ENCODE measurements around the gene ZNF609. TPM values are rescaled to one million over a fixed set of nuclear protein-coding genes. Genes with fewer than 3 reads are reported as not detected.

ZNF609 gene
- polyA plus RNA-seq, 2 of the 4 experiments (the other 2 are of a cell fraction): 19.6 to 39.9 TPM

DNA sequence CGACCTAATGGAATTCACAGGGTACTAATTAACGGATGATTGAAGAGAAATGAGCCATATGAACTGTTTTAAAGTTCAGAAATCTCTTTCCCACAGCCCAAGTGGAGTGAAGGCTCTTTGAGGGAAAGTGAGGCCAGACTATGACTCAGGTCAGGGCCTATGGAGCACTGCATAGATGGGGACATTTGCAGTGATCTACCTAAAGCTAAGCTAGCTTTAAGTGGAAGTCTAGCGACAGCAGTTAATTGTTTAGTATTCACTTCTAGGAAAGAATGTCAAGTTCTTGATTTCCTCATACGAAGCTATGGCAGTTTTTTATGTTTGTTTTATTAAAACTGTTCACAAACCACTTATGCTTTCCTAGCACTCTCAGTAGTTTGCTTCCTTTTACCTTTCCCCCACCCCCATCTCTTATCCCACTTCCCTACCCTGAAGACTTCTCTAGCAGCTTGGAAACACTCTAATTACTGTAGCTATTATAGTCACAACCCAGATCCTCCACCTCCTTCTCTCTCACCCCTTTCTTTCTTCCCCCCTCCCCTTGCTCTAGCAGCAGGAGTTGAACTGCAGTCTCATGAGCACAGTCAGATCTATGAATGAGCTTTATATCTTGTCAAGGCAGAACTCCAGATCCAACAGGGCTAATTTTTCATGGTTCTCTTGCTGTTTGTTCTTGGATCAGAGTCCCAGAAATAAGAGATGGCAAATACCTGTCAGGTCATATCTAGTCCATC, 6.2 kb downstream of the ZNF609 start:
- ATAC-seq (no peak), FAIRE-seq (no peak), DNase-seq (ENCODE audit: low read depth in 1 of 2, low spot score in 1 of 2) (no peak)
- Histone ChIP-seq H3K27ac (peak overlapping the region in 1 of 2 experiments; percentile 10; a peak in 1 of 6 replicates), H3K4me1 (peaks cover 40% of the 10 kb centered on the region), H3K9me3 (no peaks in the 10 kb centered on the region), H3K4me3 (no peak overlapping the region), H3K4me2 (no peak overlapping the region)
- CTCF ChIA-PET: interaction anchor here (0.5 to 2.0 kb wide), 6 partner anchors 22 to 262 kb away, joined by 3 to 7 read pairs (median 4); no protein-coding TSS in a partner anchor
- 68% methylated on average over 4 of the region's 4 CpGs for WGBS (ENCODE audit: missing lambda C conversion rate)
- TF ChIP-seq HOXB13 (CRISPR knock-in tag; IDR thresholded peaks at IDR 0.05; ENCODE audit: low read depth) (no peak), MAFK (IDR thresholded peaks at IDR 0.05; ENCODE audit: partially characterized antibody) (no peak)
- POLR2A ChIA-PET: no interaction called here

DNA sequence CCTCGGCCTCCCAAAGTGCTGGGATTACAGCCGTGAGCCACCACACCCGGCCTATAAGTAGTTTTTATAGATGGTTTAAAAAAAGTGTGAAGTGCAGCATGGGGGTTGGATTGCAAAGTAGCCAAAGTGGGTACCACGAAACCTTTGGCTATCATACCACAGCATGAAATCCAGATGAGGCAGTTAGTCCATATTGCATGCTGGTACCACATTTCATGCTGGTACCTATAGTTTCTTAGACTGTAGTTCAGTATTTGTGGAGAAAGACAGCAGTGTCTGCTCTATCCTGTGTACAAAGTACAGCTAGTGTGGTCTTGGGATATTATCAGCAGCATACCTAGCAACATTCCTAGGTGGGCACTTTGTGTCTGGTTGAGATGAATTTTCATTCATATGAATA, 11.8 kb downstream of the ZNF609 start:
- Histone ChIP-seq H3K4me2 (no peak overlapping the region), H3K4me3 (no peak overlapping the region), H3K4me1 (peaks cover 6% of the 10 kb centered on the region; the same call in 1 of the 3 replicates), H3K27ac (no peak overlapping the region), H3K9me3 (no peaks in the 10 kb centered on the region)
- CTCF ChIA-PET: interaction anchor here (0.7 to 1.5 kb wide), 3 partner anchors 13 to 248 kb away, joined by 3 to 7 read pairs (median 3); no protein-coding TSS in a partner anchor
- FAIRE-seq (no peak), ATAC-seq (peak in 1 of 2 experiments; percentile 24; a peak in 2 of 6 replicates), DNase-seq (ENCODE audit: low read depth in 1 of 2, low spot score in 1 of 2) (no peak)
- WGBS (ENCODE audit: missing lambda C conversion rate): 90% methylated on average over 4 of the region's 4 CpGs
- POLR2A ChIA-PET: no interaction called here
- TF ChIP-seq RFX5 (IDR thresholded peaks at IDR 0.05) (no peak), KDM1A (IDR thresholded peaks at IDR 0.05; ENCODE audit: low read depth) (no peak), ZC3H11A (IDR thresholded peaks at IDR 0.05) (no peak), NFE2L2 (conservative IDR thresholded peaks at IDR 0.05; ENCODE audit: low read length) (no peak), TFCP2L1 (CRISPR knock-in tag; IDR thresholded peaks at IDR 0.05) (no peak), HOXA7 (CRISPR knock-in tag; IDR thresholded peaks at IDR 0.05) (no peak), HEYL (CRISPR knock-in tag; IDR thresholded peaks at IDR 0.05) (no peak), POLR2A (IDR thresholded peaks at IDR 0.05; ENCODE audit: low read length) (no peak), SMC3 (IDR thresholded peaks at IDR 0.05) (no peak), REST (IDR thresholded peaks at IDR 0.05) (no peak), HOXB13 (CRISPR knock-in tag; IDR thresholded peaks at IDR 0.05; ENCODE audit: low read depth) (no peak), CBX8 (IDR thresholded peaks at IDR 0.05) (no peak)
- TF ChIP-seq, protein P1, sequence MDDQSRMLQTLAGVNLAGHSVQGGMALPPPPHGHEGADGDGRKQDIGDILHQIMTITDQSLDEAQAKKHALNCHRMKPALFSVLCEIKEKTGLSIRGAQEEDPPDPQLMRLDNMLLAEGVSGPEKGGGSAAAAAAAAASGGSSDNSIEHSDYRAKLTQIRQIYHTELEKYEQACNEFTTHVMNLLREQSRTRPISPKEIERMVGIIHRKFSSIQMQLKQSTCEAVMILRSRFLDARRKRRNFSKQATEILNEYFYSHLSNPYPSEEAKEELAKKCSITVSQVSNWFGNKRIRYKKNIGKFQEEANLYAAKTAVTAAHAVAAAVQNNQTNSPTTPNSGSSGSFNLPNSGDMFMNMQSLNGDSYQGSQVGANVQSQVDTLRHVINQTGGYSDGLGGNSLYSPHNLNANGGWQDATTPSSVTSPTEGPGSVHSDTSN (IDR thresholded peaks at IDR 0.05): no peak

DNA sequence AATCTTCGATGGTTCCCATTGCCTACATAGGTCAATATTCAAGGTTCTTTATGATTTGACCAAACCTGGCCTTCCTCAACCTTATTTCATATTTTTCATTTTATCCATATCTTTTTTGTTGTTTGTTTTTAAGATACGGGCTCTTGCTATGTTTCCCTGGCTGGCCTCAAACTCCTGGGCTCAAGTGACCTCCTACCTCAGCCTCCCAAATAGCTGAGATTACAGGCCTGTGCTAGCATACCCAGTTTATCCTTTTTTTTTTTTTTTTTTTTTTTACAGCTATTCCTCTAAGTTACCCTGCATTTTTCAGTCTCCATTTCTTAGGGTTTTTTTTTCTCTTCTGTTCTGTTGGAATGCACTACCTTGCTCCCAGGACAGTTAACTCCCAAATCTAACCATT, 14.5 kb downstream of the ZNF609 start:
- TF ChIP-seq, protein P1 (IDR thresholded peaks at IDR 0.05): no peak
- no peak for TF ChIP-seq MAFK (IDR thresholded peaks at IDR 0.05; ENCODE audit: partially characterized antibody)
- TF ChIP-seq ZFP36 (IDR thresholded peaks at IDR 0.05; ENCODE audit: borderline replicate concordance, partially characterized antibody): no peak
- TF ChIP-seq, protein P2, sequence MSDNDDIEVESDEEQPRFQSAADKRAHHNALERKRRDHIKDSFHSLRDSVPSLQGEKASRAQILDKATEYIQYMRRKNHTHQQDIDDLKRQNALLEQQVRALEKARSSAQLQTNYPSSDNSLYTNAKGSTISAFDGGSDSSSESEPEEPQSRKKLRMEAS (IDR thresholded peaks at IDR 0.05): no peak
- no peak for TF ChIP-seq RARB (CRISPR knock-in tag; IDR thresholded peaks at IDR 0.05)
- no peak for TF ChIP-seq EP300 (IDR thresholded peaks at IDR 0.05)
- no peak for TF ChIP-seq FOXS1 (CRISPR knock-in tag; IDR thresholded peaks at IDR 0.05)
- no peak for TF ChIP-seq ELK1 (IDR thresholded peaks at IDR 0.05; ENCODE audit: low read depth, low read length)
- no peak for TF ChIP-seq HES2 (IDR thresholded peaks at IDR 0.05)
- TF ChIP-seq SMC3 (IDR thresholded peaks at IDR 0.05): no peak
- TF ChIP-seq BCL3 (IDR thresholded peaks at IDR 0.05): no peak
- TF ChIP-seq MAZ (IDR thresholded peaks at IDR 0.05; ENCODE audit: borderline replicate concordance, low read depth, low read length): no peak
- Histone ChIP-seq H3K4me2 (no peak overlapping the region), H3K4me1 (peaks cover 7% of the 10 kb centered on the region; the same call in 1 of the 3 replicates), H3K4me3 (no peak overlapping the region), H3K27ac (no peak overlapping the region), H3K9me3 (no peaks in the 10 kb centered on the region)
- CTCF ChIA-PET: no interaction called here
- no peak for ATAC-seq
- POLR2A ChIA-PET: no interaction called here
- no peak for FAIRE-seq
- DNase-seq (ENCODE audit: low read depth in 1 of 2, low spot score in 1 of 2): no peak
- 86% methylated on average over 2 of the region's 2 CpGs for WGBS (ENCODE audit: missing lambda C conversion rate)

Measured in A549 (cell line).